ENCODE data around the gene RBMS1. TPM values are rescaled to one million over a fixed set of nuclear protein-coding genes. Genes with fewer than 3 reads are reported as not detected.

RBMS1 gene
- total RNA-seq, 1 donor from 2014 or later, result 136 TPM

DNA sequence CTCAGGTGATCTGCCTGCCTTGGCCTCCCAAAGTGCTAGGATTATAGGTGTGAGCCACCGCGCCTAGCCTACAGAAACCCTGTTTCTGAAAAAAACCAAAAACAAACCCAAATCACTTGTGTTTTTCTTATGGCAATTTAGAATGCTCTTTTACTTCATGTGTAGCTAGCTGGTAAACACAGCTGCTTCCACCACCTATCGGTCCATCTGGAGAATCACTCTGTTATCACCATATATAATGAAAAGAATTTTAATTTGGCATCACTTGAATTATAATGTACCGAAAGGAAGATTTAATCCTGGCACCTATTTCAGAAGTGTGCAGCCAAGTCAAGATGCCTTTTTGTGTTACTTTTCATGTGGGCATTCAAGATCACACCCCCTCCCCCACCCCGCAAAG, 207.1 kb downstream of the RBMS1 start:
- TF ChIP-seq, protein P1, sequence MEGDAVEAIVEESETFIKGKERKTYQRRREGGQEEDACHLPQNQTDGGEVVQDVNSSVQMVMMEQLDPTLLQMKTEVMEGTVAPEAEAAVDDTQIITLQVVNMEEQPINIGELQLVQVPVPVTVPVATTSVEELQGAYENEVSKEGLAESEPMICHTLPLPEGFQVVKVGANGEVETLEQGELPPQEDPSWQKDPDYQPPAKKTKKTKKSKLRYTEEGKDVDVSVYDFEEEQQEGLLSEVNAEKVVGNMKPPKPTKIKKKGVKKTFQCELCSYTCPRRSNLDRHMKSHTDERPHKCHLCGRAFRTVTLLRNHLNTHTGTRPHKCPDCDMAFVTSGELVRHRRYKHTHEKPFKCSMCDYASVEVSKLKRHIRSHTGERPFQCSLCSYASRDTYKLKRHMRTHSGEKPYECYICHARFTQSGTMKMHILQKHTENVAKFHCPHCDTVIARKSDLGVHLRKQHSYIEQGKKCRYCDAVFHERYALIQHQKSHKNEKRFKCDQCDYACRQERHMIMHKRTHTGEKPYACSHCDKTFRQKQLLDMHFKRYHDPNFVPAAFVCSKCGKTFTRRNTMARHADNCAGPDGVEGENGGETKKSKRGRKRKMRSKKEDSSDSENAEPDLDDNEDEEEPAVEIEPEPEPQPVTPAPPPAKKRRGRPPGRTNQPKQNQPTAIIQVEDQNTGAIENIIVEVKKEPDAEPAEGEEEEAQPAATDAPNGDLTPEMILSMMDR (IDR thresholded peaks at IDR 0.05; ENCODE audit: unreplicated experiment), result no peak
- Mint-ChIP-seq H3K9me3 (ENCODE audit: unreplicated experiment) (no peaks in the 10 kb centered on the region), H3K4me1 (ENCODE audit: unreplicated experiment) (peaks cover 1% of the 10 kb centered on the region), H3K4me3 (ENCODE audit: unreplicated experiment) (no peak overlapping the region), H3K27ac (ENCODE audit: unreplicated experiment) (no peak overlapping the region), H3K27me3 (ENCODE audit: unreplicated experiment) (no peaks in the 10 kb centered on the region), H3K36me3 (ENCODE audit: low read depth, unreplicated experiment) (peaks cover 33% of the 10 kb centered on the region)
- DNase-seq (ENCODE audit: low spot score), result no peak

DNA sequence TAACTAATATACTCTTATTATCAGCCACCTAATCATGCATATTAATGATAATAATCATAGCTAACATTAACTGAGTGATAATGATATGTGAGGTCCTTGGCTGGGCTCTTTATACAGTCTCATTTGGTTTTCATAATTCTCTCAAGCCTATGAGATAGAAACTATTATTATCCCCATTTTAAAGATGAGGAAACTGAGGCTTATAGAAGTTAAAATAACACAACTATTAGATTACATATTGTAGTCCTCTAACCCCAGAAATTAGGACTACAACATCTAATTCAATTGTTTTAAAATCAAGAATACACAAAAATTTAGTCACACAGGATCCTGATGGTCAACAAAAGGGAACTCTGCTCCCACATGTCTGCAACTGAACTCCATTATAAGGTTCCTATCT, 209.9 kb downstream of the RBMS1 start:
- peaks cover 10% of the 10 kb centered on the region for H3K4me1 Mint-ChIP-seq (ENCODE audit: unreplicated experiment)
- peaks cover 21% of the 10 kb centered on the region for H3K36me3 Mint-ChIP-seq (ENCODE audit: low read depth, unreplicated experiment)
- H3K9me3 Mint-ChIP-seq (ENCODE audit: unreplicated experiment), result no peaks in the 10 kb centered on the region
- DNase-seq (ENCODE audit: low spot score), result no peak
- TF ChIP-seq, protein P1 (IDR thresholded peaks at IDR 0.05; ENCODE audit: unreplicated experiment), result no peak
- no peaks in the 10 kb centered on the region for H3K27me3 Mint-ChIP-seq (ENCODE audit: unreplicated experiment)
- H3K27ac Mint-ChIP-seq (ENCODE audit: unreplicated experiment), result no peak overlapping the region
- H3K4me3 Mint-ChIP-seq (ENCODE audit: unreplicated experiment), result no peak overlapping the region

DNA sequence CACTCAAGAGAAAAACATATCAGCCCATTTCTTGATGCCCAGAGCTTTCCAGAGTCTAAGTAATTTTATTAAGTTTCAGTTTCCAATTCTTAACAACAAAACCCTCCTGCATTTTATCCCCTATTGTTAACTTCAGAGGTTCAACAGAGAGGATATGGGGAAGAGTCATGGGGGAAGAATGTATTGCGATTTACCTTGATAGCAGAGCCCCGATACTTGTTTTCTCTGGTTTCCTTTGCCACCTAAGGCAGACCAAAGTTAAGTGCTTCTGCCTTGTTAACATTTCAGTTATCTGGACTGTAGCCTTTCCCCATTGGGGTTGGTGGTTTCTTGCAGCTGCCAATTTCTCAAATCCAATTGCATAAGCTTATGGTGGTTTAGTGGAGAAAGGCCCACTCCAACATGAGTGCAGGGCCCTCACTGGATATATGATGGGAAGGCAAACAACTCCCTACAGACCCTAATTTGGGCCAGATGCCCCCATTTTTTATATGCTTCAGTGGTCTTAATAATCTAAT, 211.5 kb downstream of the RBMS1 start:
- TF ChIP-seq, protein P1 (IDR thresholded peaks at IDR 0.05; ENCODE audit: unreplicated experiment), result no peak
- no peak for DNase-seq (ENCODE audit: low spot score)
- H3K9me3 Mint-ChIP-seq (ENCODE audit: unreplicated experiment), result no peaks in the 10 kb centered on the region
- H3K27ac Mint-ChIP-seq (ENCODE audit: unreplicated experiment), result no peak overlapping the region
- no peak overlapping the region for H3K4me3 Mint-ChIP-seq (ENCODE audit: unreplicated experiment)
- peaks cover 27% of the 10 kb centered on the region for H3K36me3 Mint-ChIP-seq (ENCODE audit: low read depth, unreplicated experiment)
- H3K27me3 Mint-ChIP-seq (ENCODE audit: unreplicated experiment), result no peaks in the 10 kb centered on the region
- peaks cover 10% of the 10 kb centered on the region for H3K4me1 Mint-ChIP-seq (ENCODE audit: unreplicated experiment)

DNA sequence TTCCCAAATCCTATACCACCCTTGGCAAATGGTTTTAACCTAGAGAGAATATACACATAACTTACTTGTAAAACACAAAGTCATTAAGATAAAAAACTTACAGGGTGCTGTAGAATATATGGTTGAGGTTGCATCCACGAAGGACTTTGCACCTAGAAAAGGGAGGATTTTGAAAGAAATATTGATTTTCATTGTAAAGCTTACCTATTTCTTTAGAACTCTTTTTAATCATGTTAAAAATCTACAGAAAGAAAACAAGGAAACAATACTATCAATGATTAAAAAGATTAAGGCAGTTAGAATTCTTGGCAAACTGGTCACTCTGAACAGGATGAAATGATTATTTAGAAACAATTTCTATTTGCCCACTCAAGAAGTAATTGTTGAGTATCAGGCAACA, 212.4 kb downstream of the RBMS1 start:
- Mint-ChIP-seq H3K4me1 (ENCODE audit: unreplicated experiment) (peaks cover 10% of the 10 kb centered on the region), H3K9me3 (ENCODE audit: unreplicated experiment) (no peaks in the 10 kb centered on the region), H3K27me3 (ENCODE audit: unreplicated experiment) (no peaks in the 10 kb centered on the region), H3K4me3 (ENCODE audit: unreplicated experiment) (no peak overlapping the region), H3K27ac (ENCODE audit: unreplicated experiment) (no peak overlapping the region), H3K36me3 (ENCODE audit: low read depth, unreplicated experiment) (peaks cover 27% of the 10 kb centered on the region)
- TF ChIP-seq, protein P1 (IDR thresholded peaks at IDR 0.05; ENCODE audit: unreplicated experiment), result no peak
- no peak for DNase-seq (ENCODE audit: low spot score)

DNA sequence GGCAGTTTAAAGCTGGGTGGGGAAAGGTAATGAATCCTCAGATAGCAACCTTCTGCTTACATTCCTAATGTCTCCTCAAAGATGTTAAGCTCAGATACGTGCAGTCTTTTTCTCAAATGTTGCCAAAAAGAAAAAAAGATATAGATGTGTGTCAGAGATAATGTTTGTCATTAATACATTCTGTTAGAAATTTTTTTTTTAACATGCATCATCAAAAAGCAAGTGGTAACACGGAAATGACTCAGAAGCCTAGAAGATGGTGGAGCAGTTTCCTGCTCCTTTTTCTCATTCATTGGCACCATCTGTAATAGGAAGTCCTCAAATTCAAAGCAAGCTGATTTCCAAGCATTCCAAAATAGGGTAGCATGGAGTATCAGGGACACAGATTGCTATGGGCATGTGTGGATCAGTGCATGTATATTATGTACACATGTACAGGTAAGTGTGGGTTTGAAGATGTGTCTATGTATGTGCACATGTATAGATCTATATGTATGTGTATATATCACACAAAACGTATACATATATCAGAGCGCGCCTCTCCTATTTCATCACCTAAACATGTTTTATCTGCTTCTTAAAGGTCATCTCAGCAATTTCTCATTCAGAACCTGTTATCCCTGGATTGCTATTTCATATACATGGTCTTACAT, 213.7 kb downstream of the RBMS1 start:
- peaks cover 10% of the 10 kb centered on the region for H3K4me1 Mint-ChIP-seq (ENCODE audit: unreplicated experiment)
- H3K27me3 Mint-ChIP-seq (ENCODE audit: unreplicated experiment), result peaks cover 2% of the 10 kb centered on the region
- H3K36me3 Mint-ChIP-seq (ENCODE audit: low read depth, unreplicated experiment), result peaks cover 36% of the 10 kb centered on the region
- DNase-seq (ENCODE audit: low spot score), result no peak
- TF ChIP-seq, protein P1 (IDR thresholded peaks at IDR 0.05; ENCODE audit: unreplicated experiment), result no peak
- H3K27ac Mint-ChIP-seq (ENCODE audit: unreplicated experiment), result no peak overlapping the region
- H3K9me3 Mint-ChIP-seq (ENCODE audit: unreplicated experiment), result no peaks in the 10 kb centered on the region
- peak overlapping the region; percentile 18 for H3K4me3 Mint-ChIP-seq (ENCODE audit: unreplicated experiment)
